Hepatocyte (in vitro differentiated cells): ENCODE results near the gene RPP25. TPM values are rescaled to one million over a fixed set of nuclear protein-coding genes. Genes with fewer than 3 reads are reported as not detected.
"Not testable (repeated sequence)": the region's sequence is repeated elsewhere in the genome, so short reads cannot be mapped to it uniquely, and the experiment has no call there.

Experiments used
- DNase-seq: peaks from one replicate; pipeline ENCODE4 v3.0.0-alpha.2; 2016; ENCODE audit warnings: low spot score
- H2AFZ ChIP-seq: fragments of 200-600 bp; sonication (generic); 2 replicates; pipeline ENCODE4 v1.6.0; 2016; ENCODE audit warnings: antibody characterized with exemption, mild to moderate bottlenecking
- H3K27ac ChIP-seq: fragments of 200-600 bp; sonication (generic); 2 replicates; pipeline ENCODE4 v1.5.1; 2016; ENCODE audit warnings: mild to moderate bottlenecking
- H3K27me3 ChIP-seq: fragments of 200-600 bp; sonication (generic); 2 replicates; pipeline ENCODE4 v1.6.1; 2016
- H3K36me3 ChIP-seq: fragments of 200-600 bp; sonication (generic); replicated peaks from 2 replicates; pipeline ENCODE4 v1.5.1; 2016; ENCODE audit warnings: low read depth; ENCODE audit not compliant: insufficient read depth
- H3K4me1 ChIP-seq: fragments of 200-600 bp; sonication (generic); 2 replicates; pipeline ENCODE4 v1.5.1; 2016; ENCODE audit warnings: mild to moderate bottlenecking, moderate library complexity; ENCODE audit not compliant: insufficient read depth
- H3K4me2 ChIP-seq: fragments of 200-600 bp; sonication (generic); 2 replicates; pipeline ENCODE4 v1.6.0; 2016
- H3K4me3 ChIP-seq: fragments of 200-600 bp; sonication (generic); 2 replicates; pipeline ENCODE4 v1.5.1; 2016; ENCODE audit warnings: mild to moderate bottlenecking
- H3K79me2 ChIP-seq: fragments of 200-600 bp; sonication (generic); 2 replicates; pipeline ENCODE4 v1.6.0; 2017; ENCODE audit warnings: mild to moderate bottlenecking
- H3K9me2 ChIP-seq: fragments of 200-600 bp; sonication (generic); replicated peaks from 2 replicates; pipeline ENCODE4 v1.6.0; 2017; ENCODE audit warnings: mild to moderate bottlenecking; ENCODE audit not compliant: insufficient read depth
- H3K9me3 ChIP-seq: fragments of 200-600 bp; sonication (generic); 2 replicates; pipeline ENCODE4 v1.5.1; 2016; ENCODE audit warnings: low read depth, mild to moderate bottlenecking
- H4K20me1 ChIP-seq: fragments of 200-600 bp; sonication (generic); 2 replicates; pipeline ENCODE4 v1.6.0; 2016; ENCODE audit warnings: mild to moderate bottlenecking; ENCODE audit not compliant: insufficient read depth, poor library complexity, severe bottlenecking
- EZH2 ChIP-seq: fragments of 200-600 bp; sonication (generic); IDR thresholded peaks from 2 replicates; pipeline ENCODE4 v1.6.1; 2016; ENCODE audit warnings: antibody characterized with exemption, mild to moderate bottlenecking, borderline replicate concordance
- EZH2phosphoT487 ChIP-seq: fragments of 200-600 bp; sonication (generic); IDR thresholded peaks from one replicate; pipeline ENCODE4 v1.6.1; 2018; ENCODE audit warnings: antibody characterized with exemption, mild to moderate bottlenecking, low read depth, moderate library complexity; ENCODE audit not compliant: unreplicated experiment, severe bottlenecking
- WGBS: methylation state at CpG from one replicate; pipeline ENCODE4 v1.1.6; 2016; ENCODE audit warnings: low lambda C conversion rate; ENCODE audit errors: missing lambda C conversion rate; 5-methylcytosine and 5-hydroxymethylcytosine counted together
- polyA plus RNA-seq: library from polyadenylated mRNA; unstranded; fragments of >200 nt; fragmentation: Nextera tagmentation; extraction: Ambion mirVana; gene quantifications from 2 replicates; pipeline ENCODE4 v1.2.1, GENCODE V29; 2016
- total RNA-seq: library from RNA; depleted of rRNA; stranded (reverse); fragments of >200 nt; gene quantifications from 2 replicates; pipeline ENCODE4 v1.2.3, GENCODE V29; 2014
- TF ChIP-seq, protein P1 (sequence below): fragments of 200-600 bp; sonication (generic); IDR thresholded peaks from 2 replicates; pipeline ENCODE4 v1.5.1; 2016; ENCODE audit warnings: antibody characterized with exemption, mild to moderate bottlenecking; ENCODE audit not compliant: poor library complexity

Gene RPP25
- total and polyA plus RNA-seq, 2 experiments from 2014 or later, result 22.7 to 60.4 TPM

DNA sequence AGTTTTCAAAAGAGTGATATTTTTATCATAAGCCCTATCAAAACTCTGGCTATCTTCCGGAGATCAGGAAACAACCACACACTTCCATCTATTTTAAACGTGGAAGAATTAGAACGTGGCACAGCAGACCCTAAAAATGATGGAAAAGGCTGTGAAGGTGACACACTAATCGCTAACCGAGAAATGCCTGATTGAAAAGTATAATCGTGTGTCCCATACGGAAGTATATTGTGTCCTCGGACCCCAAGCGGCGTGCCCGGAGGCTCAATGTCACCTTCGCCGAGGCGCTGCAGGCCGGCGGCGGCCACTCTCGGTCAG lies 19.3 kb downstream of the RPP25 start:
- peak overlapping the region; percentile 97 for H3K4me3 ChIP-seq
- H3K79me2 ChIP-seq, result peaks cover 53% of the 10 kb centered on the region
- peak overlapping the region; percentile 88 for H3K4me2 ChIP-seq
- H3K9me2 ChIP-seq, result no peaks in the 10 kb centered on the region
- TF ChIP-seq EZH2phosphoT487 (no peak), EZH2 (no peak)
- TF ChIP-seq, protein P1, sequence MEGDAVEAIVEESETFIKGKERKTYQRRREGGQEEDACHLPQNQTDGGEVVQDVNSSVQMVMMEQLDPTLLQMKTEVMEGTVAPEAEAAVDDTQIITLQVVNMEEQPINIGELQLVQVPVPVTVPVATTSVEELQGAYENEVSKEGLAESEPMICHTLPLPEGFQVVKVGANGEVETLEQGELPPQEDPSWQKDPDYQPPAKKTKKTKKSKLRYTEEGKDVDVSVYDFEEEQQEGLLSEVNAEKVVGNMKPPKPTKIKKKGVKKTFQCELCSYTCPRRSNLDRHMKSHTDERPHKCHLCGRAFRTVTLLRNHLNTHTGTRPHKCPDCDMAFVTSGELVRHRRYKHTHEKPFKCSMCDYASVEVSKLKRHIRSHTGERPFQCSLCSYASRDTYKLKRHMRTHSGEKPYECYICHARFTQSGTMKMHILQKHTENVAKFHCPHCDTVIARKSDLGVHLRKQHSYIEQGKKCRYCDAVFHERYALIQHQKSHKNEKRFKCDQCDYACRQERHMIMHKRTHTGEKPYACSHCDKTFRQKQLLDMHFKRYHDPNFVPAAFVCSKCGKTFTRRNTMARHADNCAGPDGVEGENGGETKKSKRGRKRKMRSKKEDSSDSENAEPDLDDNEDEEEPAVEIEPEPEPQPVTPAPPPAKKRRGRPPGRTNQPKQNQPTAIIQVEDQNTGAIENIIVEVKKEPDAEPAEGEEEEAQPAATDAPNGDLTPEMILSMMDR, result no peak
- peak overlapping the region; percentile 70 for H2AFZ ChIP-seq
- H3K27ac ChIP-seq, result peak overlapping the region; percentile 96
- WGBS, result under 1% methylated on average over 18 of the region's 18 CpGs
- H3K36me3 ChIP-seq, result no peaks in the 10 kb centered on the region
- peaks cover 29% of the 10 kb centered on the region for H4K20me1 ChIP-seq
- H3K27me3 ChIP-seq, result no peaks in the 10 kb centered on the region
- peaks cover 5% of the 10 kb centered on the region for H3K4me1 ChIP-seq
- no peak for DNase-seq
- no peaks in the 10 kb centered on the region for H3K9me3 ChIP-seq

DNA sequence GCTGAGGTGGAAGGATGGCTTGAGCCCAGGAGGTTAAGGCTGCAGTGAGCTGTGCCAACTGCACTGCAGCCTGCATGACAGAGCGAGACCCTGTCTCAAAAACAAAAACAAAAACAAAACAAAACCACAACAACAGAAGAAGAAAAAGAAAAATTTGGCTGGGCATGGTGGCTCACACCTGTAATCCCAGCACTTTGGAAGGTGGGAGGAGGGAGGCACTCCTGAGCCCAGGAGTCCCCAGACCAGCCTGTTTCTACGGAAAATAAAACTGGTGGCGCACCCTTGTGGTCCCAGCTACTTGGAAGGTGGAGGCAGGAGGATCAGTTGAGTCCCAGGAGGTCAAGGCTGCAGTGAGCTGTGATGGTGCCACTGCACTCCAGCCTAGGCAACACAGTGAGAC lies 21.4 kb downstream of the RPP25 start:
- H2AFZ ChIP-seq, H3K4me1 ChIP-seq, H3K4me3 ChIP-seq, DNase-seq, H3K36me3 ChIP-seq, H3K4me2 ChIP-seq, H3K27ac ChIP-seq, H3K9me2 ChIP-seq, H3K9me3 ChIP-seq, H3K27me3 ChIP-seq: not testable (repeated sequence)
- Histone ChIP-seq H3K79me2 (peaks cover 71% of the 10 kb centered on the region), H4K20me1 (peaks cover 40% of the 10 kb centered on the region)
- 87% methylated on average over 3 of the region's 3 CpGs for WGBS

DNA sequence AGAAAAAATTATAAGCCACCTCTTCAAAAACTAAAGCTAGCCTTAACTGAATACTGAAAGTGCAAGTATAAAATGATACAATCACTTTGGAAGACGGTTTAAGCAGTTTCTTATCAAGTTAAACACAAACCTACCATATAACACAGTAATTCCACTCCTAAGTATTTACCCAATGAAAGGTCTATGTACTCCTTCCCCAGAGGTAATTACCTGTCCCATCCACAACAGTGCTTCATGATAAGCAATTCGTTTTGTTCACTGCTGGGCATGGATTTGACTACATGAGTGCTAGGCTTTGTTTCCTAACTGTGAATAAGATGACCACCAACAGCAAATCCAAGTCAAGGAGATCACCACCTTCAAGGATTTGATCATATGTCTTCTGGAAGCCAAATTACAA lies 23.0 kb downstream of the RPP25 start:
- DNase-seq, result no peak
- Histone ChIP-seq H4K20me1 (peaks cover 46% of the 10 kb centered on the region), H3K4me3 (no peak overlapping the region), H2AFZ (no peak overlapping the region), H3K9me2 (no peaks in the 10 kb centered on the region), H3K27ac (no peak overlapping the region), H3K36me3 (no peaks in the 10 kb centered on the region), H3K4me2 (peak overlapping the region; percentile 52), H3K79me2 (peaks cover 79% of the 10 kb centered on the region), H3K9me3 (no peaks in the 10 kb centered on the region), H3K4me1 (peaks cover 5% of the 10 kb centered on the region), H3K27me3 (no peaks in the 10 kb centered on the region)
- no peak for TF ChIP-seq EZH2
- 49% methylated on average over 2 of the region's 2 CpGs for WGBS

DNA sequence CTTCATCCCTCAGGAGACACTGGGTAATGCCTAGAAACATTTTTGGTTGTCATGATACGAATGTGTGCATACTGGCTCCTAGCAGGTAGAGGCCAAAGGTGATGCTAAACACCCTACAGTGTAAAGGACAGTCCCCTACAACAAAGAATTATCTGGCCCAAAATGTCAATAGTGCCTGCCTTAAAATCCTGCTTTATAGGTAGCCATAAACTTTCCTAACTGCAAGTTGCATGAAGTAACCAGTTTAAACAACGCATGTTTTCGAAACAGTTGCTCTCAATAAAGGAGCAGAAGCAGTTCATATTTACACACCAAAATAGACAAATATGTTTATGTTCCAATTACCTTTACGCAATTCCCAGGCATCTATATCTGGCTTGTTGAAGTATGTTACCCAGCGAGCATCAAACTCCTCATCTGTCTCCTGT lies 27.8 kb downstream of the RPP25 start:
- H3K27ac ChIP-seq, result no peak overlapping the region
- H3K9me2 ChIP-seq, result no peaks in the 10 kb centered on the region
- H3K4me2 ChIP-seq, result no peak overlapping the region
- no peaks in the 10 kb centered on the region for H3K27me3 ChIP-seq
- no peak overlapping the region for H2AFZ ChIP-seq
- no peak for DNase-seq
- H3K4me1 ChIP-seq, result no peaks in the 10 kb centered on the region
- TF ChIP-seq, protein P1, result no peak
- TF ChIP-seq EZH2phosphoT487 (no peak), EZH2 (no peak)
- 71% methylated on average over 5 of the region's 5 CpGs for WGBS
- peaks cover 38% of the 10 kb centered on the region for H4K20me1 ChIP-seq
- no peak overlapping the region for H3K4me3 ChIP-seq
- H3K79me2 ChIP-seq, result peaks cover 54% of the 10 kb centered on the region
- H3K9me3 ChIP-seq, result no peaks in the 10 kb centered on the region
- H3K36me3 ChIP-seq, result no peaks in the 10 kb centered on the region

DNA sequence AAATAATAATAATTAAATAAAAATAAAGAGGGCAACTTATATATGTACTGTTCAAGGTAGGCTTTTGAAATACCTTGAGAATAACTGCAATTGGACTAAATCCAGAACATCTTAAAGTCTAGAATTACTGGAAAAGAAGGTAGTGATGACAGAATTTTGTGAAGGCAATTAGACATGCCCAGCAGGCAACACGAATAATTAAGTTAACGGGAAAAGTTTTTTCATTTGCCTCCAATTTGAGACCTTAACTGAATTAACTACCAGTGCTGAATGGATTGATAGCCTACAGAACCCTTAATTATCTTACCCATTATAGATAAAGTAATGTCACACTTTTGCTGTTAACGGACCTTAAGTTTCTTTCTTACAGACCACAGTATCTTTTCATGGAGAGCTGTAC lies 32.0 kb downstream of the RPP25 start:
- TF ChIP-seq, protein P1, result no peak
- no peak for TF ChIP-seq EZH2phosphoT487
- no peak for TF ChIP-seq EZH2
- peaks cover 10% of the 10 kb centered on the region for H4K20me1 ChIP-seq
- no peaks in the 10 kb centered on the region for H3K9me2 ChIP-seq
- H3K4me1 ChIP-seq, result no peaks in the 10 kb centered on the region
- H3K9me3 ChIP-seq, result no peaks in the 10 kb centered on the region
- no peak overlapping the region for H3K27ac ChIP-seq
- no peak for DNase-seq
- no peaks in the 10 kb centered on the region for H3K27me3 ChIP-seq
- H3K4me2 ChIP-seq, result no peak overlapping the region
- H3K79me2 ChIP-seq, result peaks cover 13% of the 10 kb centered on the region
- no peak overlapping the region for H3K4me3 ChIP-seq
- H2AFZ ChIP-seq, result no peak overlapping the region
- WGBS, result 94% methylated on average over 3 of the region's 3 CpGs
- H3K36me3 ChIP-seq, result no peaks in the 10 kb centered on the region
